HG03139 (cell line): ENCODE results near the gene CPT1B.

Experiments used
- ATAC-seq: cut with Tn5 transposase; IDR thresholded peaks from one replicate; pipeline ENCODE4 v1.9.1; 2021; ENCODE audit not compliant: unreplicated experiment

CPT1B gene

GRCh38 chr22:50587407-50587806, 9.2 kb upstream of the CPT1B start:
- ATAC-seq, result no peak

GRCh38 chr22:50586416-50586815, 8.2 kb upstream of the CPT1B start:
- no peak for ATAC-seq

DNA sequence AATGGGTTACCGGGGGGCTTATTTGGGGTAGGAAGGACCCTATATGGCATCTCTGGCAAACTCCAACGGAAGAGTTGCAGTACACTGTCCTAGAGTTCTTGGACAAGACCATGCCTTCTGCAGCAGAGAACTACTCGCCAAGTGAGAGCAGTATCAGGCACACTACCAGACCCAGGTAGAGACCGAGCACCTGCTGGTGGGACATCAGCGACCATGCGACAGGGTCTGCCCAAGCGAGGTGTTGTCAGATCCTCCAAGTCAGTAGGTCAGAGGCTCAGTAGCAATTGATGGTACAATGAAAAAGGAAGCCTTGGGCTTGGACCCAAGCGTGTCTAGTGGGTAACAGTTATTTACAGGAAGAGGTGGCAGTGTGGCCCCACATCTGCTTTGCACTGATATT, 7.6 kb upstream of the CPT1B start:
- no peak for ATAC-seq

- ATAC-seq, result no peak
Observed at GRCh38 chr22:50585238-50585637, 7.0 kb upstream of the CPT1B start.

GRCh38 chr22:50584106-50585096, 6.2 kb upstream of the CPT1B start:
- ATAC-seq, result no peak

DNA sequence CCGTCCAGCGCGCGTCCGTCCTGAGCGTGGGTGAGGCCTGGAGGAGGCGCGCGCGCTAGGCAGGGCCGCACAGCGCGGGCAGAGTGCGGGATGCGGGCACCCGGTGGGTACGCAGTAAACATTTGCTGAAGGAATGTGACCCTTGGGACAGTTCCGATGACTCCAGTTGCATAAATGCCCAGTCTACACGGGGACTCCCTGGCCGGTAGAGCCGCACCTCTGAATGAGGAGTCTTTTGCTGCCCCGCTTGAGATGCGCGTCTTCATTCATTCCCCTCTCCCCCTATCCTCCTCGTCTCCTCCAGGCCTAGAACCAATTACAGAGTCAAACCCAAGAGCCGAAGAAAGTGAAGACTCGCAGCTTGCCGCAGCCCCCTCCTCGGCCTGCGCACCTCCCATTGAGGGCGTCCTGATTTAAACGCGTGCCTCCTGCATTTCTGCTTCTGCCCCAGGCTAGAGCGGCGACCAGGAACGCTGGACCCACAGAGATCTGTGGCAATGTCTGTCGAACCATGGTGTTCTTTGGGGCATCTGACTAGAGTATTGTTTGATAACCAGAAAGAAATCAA, 5.2 kb upstream of the CPT1B start:
- ATAC-seq, result peak; percentile 17

- ATAC-seq, result peak; percentile 80
Observed at GRCh38 chr22:50582493-50583293, 4.5 kb upstream of the CPT1B start, which contains the start of gene CHKB. CHKB (minus strand) TSS chr22:50582849; CDS start chr22:50582781, 68 bp downstream.

DNA sequence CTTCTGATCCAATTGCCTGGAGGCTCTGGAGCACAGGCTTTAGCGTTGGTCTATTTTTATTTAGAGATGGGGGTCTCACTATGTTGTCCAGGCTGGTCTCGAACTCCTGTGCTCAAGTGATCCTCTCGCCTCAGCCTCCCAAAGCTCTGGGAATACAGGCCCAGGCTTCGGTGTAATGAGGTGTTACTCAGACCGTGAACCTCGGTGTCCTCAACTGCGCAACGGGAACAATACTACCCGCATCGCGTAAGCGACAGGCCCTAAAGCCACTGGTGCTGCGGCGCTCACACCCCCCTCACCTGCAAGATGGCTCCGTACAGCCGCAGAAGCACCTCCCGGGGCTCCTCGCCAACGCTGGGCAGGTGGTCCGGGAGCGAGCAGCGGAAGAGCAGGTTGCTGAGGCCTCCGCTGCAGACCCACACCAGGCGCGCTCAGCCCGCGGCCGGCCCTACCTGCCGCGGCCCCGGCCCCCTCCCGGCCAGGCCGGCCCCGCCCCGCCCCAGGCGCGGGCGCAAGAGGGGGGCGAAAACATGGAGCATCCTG, 3.8 kb upstream of the CPT1B start:
- no peak for ATAC-seq

- ATAC-seq, result no peak
Observed at GRCh38 chr22:50581031-50581949, 3.1 kb upstream of the CPT1B start.

- ATAC-seq, result no peak
Observed at GRCh38 chr22:50579752-50580151, 1.5 kb upstream of the CPT1B start.

DNA sequence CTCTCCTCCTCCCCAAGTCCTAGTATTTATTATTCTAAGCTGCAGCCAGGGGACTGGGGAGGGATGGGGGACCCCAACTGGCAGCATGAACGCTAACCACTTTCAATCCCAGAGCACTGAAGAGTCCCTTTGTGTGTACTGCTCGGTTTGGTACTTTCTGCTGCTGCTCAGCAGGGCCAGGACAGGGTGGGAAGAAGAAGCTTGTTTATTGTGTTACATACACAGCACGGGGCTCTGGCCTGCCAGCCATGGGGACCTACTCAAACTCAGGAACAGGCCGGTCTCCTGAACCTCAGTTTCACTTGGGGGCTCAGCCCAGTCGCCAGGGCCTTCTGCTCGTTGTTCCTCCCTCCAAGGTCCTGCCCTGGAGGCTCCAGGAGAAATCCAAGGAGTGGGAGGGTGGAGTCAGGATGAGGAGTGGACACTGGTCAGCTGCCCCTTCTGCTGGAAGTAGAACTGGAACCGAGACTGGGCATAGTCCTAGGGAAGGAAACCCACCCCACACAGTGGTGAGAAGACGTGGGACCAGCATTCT, 616 bp upstream of the CPT1B start:
- no peak for ATAC-seq

DNA sequence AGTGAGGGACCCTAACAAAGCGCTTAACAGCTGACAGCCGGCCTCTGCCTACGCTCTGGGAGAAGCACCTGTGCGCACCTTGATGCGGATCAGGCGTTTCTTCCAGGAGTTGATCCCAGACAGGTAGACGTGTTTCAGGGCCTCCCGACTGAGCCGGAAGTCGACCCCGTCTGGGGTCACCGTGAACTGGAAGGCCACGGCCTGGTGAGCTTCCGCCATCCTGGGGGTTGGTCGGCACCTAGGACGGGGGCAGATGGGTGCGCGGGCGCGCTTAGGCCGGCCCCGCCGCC, 585 bp downstream of the CPT1B start:
- ATAC-seq, result no peak

DNA sequence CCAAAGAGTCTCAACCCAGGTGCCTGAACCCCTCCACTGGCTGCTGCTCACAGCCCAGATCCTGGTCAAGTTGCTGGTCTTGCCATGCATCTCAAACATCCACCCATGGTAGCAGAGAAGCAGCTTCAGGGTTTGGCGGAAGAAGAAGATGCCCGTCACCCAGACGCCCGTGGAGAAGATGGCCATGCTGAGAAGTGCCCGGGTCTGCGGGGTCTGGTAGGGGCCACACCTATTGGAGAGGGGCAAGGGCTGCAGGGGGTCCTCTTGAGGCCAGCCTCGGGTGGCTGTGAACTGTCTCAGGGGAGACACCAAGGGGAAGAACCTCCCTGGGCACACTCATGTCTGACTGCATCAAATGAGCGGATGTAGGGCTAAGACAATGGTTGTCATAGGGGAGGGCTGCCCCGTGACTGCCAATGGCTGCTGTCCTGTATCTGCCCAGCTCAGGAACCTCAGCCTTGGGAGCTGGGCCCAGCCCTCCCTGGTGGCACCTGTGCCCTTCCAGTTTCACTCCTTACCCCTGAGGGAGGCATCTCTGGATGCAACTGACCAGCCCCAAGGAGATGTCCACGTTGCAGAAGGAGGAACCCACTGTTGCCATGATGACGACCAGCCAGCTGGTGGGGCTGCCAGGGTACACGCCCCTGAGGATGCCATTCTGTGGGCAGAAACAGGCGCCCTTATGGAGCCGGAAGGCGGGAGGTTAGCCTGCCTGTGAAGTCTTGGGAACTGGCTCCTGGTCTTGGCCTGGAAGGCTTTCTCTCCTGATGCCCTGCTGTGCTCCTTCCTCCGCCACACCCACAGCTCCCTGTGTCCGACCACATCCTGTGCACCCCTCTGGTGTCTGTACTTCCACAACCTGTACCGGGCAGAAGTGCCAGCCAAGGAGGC, 1.2 kb downstream of the CPT1B start:
- ATAC-seq, result no peak

- ATAC-seq, result no peak
Observed at GRCh38 chr22:50576070-50576469, 2.2 kb downstream of the CPT1B start.

DNA sequence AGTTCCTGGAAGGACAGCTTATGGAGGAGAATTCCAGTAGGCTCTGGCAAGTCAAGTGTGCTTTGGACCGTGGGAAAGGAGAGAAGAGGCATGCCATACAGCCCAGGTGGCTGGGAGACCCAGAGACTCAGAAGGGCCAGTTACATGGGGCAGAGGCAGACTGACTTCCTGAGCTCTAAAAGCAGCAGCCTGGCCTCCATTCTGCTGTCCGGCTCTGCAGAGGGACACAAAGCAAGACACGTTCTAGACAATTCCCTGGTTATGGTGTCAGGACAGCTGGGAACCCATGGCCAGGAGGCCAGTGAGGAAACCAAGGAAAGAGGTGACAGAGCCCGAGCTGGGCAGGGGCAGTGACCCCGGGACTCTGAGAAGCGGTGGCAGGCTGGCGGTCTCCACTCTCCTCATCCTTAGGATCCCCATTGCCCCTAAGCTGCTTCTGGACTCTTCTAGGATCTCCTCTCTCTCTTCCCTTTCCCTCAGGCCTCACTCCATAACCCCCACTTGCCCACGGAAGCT, 2.7 kb downstream of the CPT1B start:
- no peak for ATAC-seq

GRCh38 chr22:50574383-50574755, 3.9 kb downstream of the CPT1B start:
- no peak for ATAC-seq

DNA sequence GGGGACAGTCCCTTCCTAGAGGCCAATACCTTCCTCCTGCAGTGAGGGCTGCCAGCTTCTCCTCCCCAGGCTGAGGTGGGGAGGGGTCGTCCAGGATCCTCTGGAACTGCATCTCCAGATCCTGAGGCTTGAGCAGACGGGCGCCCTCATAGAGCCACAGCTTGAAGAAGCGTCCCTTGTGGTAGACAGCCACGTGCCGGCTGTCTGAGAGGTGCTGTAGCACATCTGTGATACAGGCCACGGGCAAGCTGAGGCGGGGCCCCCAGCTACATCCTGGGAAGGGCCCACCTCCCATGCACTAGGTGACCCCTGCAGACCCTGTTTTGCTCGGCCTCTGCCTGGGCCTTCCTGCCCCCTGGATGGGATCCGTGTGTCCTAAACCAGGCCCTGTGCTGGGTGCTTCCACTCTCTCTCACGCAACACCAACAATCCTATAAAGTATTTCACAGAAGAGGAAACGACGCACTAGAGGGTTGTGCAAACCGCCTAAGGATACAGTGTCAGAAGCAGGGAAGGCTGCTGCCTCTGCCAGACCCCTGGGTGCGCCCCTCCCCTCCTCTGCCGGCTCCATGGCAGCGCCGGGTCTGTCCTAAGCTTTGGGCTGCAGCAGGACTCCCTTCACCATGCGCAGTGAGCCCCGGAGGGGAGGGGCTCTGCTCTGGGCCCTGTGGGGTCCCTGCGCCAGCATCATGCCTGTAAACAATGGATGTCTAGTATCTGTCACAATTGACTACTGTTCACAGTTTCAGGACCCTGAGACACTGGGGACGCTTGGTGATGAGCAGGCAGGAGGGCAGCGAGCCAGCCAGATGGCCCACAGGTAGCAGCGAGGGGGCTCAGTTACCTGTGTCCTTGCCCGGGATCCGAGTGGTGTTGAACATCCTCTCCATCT, 4.5 kb downstream of the CPT1B start:
- ATAC-seq, result no peak

GRCh38 chr22:50572965-50573364, 5.3 kb downstream of the CPT1B start:
- no peak for ATAC-seq
